Gastrocnemius medialis (tissue), 4 donors: Measurements from ENCODE around the gene HHATL.

ENCODE experiments used
- POLR2A ChIP-seq, 2 donors: fragments of 450-650 bp; IDR thresholded peaks; one replicate each; pipeline ENCODE4 v1.6.1; 2017; ENCODE audit warnings: antibody characterized with exemption in 2 of 2, mild to moderate bottlenecking in 2 of 2, moderate library complexity in 2 of 2
- TF ChIP-seq, protein P1 (sequence below), 5 experiments: fragments of 450-650 bp in 3 of 5; fragments of 200-600 bp in 2 of 5; sonication (generic) in 2 of 5; IDR thresholded peaks in 4 of 5; conservative IDR thresholded peaks in 1 of 5; 1 replicate in 4 of 5; 2 replicates in 1 of 5; pipeline ENCODE4 v1.5.1; 2016 to 2019; ENCODE audit warnings: antibody characterized with exemption in 5 of 5, mild to moderate bottlenecking in 3 of 5, moderate library complexity in 3 of 5

DNA sequence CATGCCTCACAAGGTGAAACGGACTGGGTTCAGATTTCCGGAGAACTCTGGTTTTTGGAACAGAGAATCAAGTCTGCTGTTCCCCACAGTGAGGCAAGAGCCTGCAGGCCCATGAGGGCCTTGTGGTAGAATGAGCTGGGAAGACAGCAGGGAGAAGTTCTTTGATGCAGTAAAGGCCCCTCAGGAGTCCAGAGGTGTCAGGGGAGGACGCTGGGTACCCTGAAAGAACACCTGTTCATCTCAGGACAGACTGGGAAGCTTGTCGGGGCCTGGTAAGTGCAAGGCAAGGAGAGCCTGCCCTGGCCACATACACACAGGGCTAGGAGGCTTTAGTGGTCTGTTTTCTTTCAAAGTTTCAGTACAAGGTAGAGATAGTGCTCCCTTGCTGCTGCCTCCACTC lies 52.8 kb downstream of the HHATL start:
- TF ChIP-seq, protein P1, sequence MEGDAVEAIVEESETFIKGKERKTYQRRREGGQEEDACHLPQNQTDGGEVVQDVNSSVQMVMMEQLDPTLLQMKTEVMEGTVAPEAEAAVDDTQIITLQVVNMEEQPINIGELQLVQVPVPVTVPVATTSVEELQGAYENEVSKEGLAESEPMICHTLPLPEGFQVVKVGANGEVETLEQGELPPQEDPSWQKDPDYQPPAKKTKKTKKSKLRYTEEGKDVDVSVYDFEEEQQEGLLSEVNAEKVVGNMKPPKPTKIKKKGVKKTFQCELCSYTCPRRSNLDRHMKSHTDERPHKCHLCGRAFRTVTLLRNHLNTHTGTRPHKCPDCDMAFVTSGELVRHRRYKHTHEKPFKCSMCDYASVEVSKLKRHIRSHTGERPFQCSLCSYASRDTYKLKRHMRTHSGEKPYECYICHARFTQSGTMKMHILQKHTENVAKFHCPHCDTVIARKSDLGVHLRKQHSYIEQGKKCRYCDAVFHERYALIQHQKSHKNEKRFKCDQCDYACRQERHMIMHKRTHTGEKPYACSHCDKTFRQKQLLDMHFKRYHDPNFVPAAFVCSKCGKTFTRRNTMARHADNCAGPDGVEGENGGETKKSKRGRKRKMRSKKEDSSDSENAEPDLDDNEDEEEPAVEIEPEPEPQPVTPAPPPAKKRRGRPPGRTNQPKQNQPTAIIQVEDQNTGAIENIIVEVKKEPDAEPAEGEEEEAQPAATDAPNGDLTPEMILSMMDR (IDR thresholded peaks at IDR 0.05 in 4 of 5, conservative IDR thresholded peaks at IDR 0.05 in 1 of 5), result no peak
- TF ChIP-seq POLR2A (IDR thresholded peaks at IDR 0.05), result no peak
